Small intestine (tissue), 7 donors: ENCODE results near the gene QSER1. TPM values are rescaled to one million over a fixed set of nuclear protein-coding genes. Genes with fewer than 3 reads are reported as not detected.

Experiments
- DNase-seq, 2 donors: peaks; one replicate each; pipeline versions ENCODE4 v3.0.0 to v3.0.0-alpha.2; 2013
- FAIRE-seq: peaks from 2 replicates; lab custom pipeline; 2012; peaks lifted over from hg19 to GRCh38; lab: Jason Lieb, UNC
- H3K27ac ChIP-seq, 3 donors: one replicate each; pipeline ENCODE4 v1.5.1; 2013; ENCODE audit warnings: low read length in 2 of 3, mild to moderate bottlenecking in 2 of 3, control low read depth in 1 of 3, inconsistent platforms in 1 of 3, low read depth in 1 of 3, moderate library complexity in 1 of 3
- H3K27me3 ChIP-seq, 3 donors: one replicate each; pipeline ENCODE4 v1.6.1; 2013; ENCODE audit warnings: low read length in 3 of 3, inconsistent platforms in 1 of 3; ENCODE audit not compliant: control insufficient read depth in 3 of 3, insufficient read depth in 3 of 3
- H3K36me3 ChIP-seq, 3 donors: one replicate each; pipeline ENCODE4 v1.6.1; 2013; ENCODE audit warnings: low read length in 3 of 3, inconsistent platforms in 1 of 3, low read depth in 1 of 3, mild to moderate bottlenecking in 1 of 3, moderate library complexity in 1 of 3; ENCODE audit not compliant: control insufficient read depth in 3 of 3, insufficient read depth in 2 of 3
- H3K4me1 ChIP-seq, 3 donors: one replicate each; pipeline ENCODE4 v1.6.1; 2013; ENCODE audit warnings: low read length in 2 of 3, inconsistent platforms in 1 of 3, low read depth in 1 of 3, mild to moderate bottlenecking in 1 of 3, moderate library complexity in 1 of 3; ENCODE audit not compliant: control insufficient read depth in 3 of 3, insufficient read depth in 2 of 3
- H3K4me3 ChIP-seq, 3 donors: one replicate each; pipeline ENCODE4 v1.5.1; 2013; ENCODE audit warnings: low read length in 3 of 3, control low read depth in 1 of 3, inconsistent platforms in 1 of 3, low read depth in 1 of 3, mild to moderate bottlenecking in 1 of 3, moderate library complexity in 1 of 3
- H3K9me3 ChIP-seq, 2 donors: one replicate each; pipeline ENCODE4 v1.6.1; 2013; ENCODE audit warnings: low read depth in 1 of 2, low read length in 1 of 2; ENCODE audit not compliant: control insufficient read depth in 2 of 2, insufficient read depth in 1 of 2
- WGBS, 3 donors: extraction: QIAGEN DNeasy Blood & Tissue Kit; methylation state at CpG; one replicate each; pipeline ENCODE4 v1.1.7; 2013; 5-methylcytosine and 5-hydroxymethylcytosine counted together
- polyA plus RNA-seq, 4 donors: library from polyadenylated mRNA; stranded (reverse) in 3 of 4; unstranded in 1 of 4; fragments of 200-250 nt in 3 of 4; fragments of 120-200 nt in 1 of 4; gene quantifications; one replicate each; pipeline versions ENCODE4 v1.2.1 to v1.2.3, GENCODE V29; 2013
- donor health status: healthy with polysubstance abuse.
- donor health status: control.
- donor health status: control.
- donor health status: Bipolar disorder and iron deficiency.
- donor health status: healthy.

The QSER1 gene
- polyA plus RNA-seq, 4 donors = 1.4 to 20.5 (median 3.2) TPM

DNA sequence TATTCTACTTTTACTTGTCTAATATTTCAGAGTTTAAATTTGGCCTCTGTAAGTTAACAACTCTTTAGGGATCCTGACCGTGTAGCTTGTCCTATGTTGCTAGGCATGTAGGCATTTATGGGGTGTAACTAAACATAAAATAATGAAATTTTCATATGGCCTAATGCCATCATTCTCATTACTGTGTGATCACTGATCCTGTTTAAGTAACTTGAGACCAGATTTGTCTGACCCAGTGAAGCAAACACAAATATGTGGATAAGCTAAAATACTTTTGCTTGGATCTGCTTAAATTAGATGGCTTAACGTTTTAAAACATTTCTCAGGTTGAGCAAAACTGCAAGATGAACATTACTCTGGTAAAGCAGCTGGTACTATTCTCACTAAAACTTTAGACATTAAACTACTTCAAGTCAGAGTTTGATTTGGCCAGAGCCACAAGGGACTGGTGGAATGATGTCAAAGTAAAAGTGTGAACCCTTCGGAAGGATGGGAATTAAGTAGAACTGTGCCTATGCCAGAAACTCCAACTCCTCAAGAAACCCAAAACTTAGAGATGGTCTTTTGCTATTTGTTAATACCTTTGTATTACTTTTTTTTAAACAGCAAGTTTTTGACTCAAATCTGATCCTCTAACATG lies 12.5 kb downstream of the QSER1 start:
- no peaks in the 10 kb centered on the region for H3K4me1 ChIP-seq
- H3K4me3 ChIP-seq = no peak overlapping the region
- FAIRE-seq (no peak), DNase-seq (no peak)
- no peaks in the 10 kb centered on the region for H3K27me3 ChIP-seq
- WGBS, 3 donors = 56 to 78% (median 67%) methylated on average over 3 of the region's 3 CpGs
- peaks cover 0 to 4% (median 0%) of the 10 kb centered on the region in 3 donors for H3K36me3 ChIP-seq
- no peak overlapping the region for H3K27ac ChIP-seq
- no peaks in the 10 kb centered on the region for H3K9me3 ChIP-seq

GRCh38 chr11:32908619-32909018 lies 16.0 kb downstream of the QSER1 start:
- no peaks in the 10 kb centered on the region for H3K9me3 ChIP-seq
- H3K27ac ChIP-seq = no peak overlapping the region
- no peaks in the 10 kb centered on the region for H3K27me3 ChIP-seq
- H3K36me3 ChIP-seq = peaks cover 0 to 4% (median 0%) of the 10 kb centered on the region in 3 donors
- WGBS, 3 donors = 97 to 98% (median 98%) methylated on average over 6 of the region's 6 CpGs
- no peak for DNase-seq
- no peak overlapping the region for H3K4me3 ChIP-seq
- no peaks in the 10 kb centered on the region for H3K4me1 ChIP-seq
- FAIRE-seq = no peak

- no peaks in the 10 kb centered on the region for H3K4me1 ChIP-seq
- H3K27me3 ChIP-seq = no peaks in the 10 kb centered on the region
- DNase-seq = no peak
- H3K36me3 ChIP-seq = peaks cover 0 to 6% (median 0%) of the 10 kb centered on the region in 3 donors
- no peak for FAIRE-seq
- H3K4me3 ChIP-seq = no peak overlapping the region
- 92 to 95% (median 93%) methylated on average over 3 of the region's 3 CpGs for WGBS, 3 donors
- H3K9me3 ChIP-seq = no peaks in the 10 kb centered on the region
- H3K27ac ChIP-seq = no peak overlapping the region
Observed at GRCh38 chr11:32911413-32911812, 18.8 kb downstream of the QSER1 start.

DNA sequence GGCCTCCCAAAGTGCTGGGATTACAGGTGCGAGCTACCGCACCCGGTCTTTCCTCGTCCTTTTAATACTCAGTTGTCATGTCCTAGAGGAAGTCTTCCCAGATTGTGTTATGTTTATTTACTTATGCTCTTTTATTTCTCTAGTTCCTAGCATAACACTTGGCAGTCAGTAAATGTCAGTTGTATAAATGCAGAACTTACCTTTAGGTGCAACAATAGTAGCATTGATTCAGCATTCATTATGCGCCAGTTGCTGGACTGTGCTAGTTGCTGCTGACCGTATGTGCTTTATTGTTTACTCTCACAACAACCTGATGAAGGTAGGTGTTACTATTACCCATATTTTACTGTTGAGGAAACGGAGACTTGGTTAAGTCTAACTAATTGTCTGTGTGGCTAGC lies 20.8 kb downstream of the QSER1 start:
- FAIRE-seq (no peak), DNase-seq (no peak)
- H3K27me3 ChIP-seq = no peaks in the 10 kb centered on the region
- no peaks in the 10 kb centered on the region for H3K4me1 ChIP-seq
- H3K4me3 ChIP-seq = no peak overlapping the region
- peaks cover 0 to 6% (median 0%) of the 10 kb centered on the region in 3 donors for H3K36me3 ChIP-seq
- WGBS, 3 donors = 92 to 93% (median 92%) methylated on average over 7 of the region's 7 CpGs
- H3K27ac ChIP-seq = no peak overlapping the region
- no peaks in the 10 kb centered on the region for H3K9me3 ChIP-seq

DNA sequence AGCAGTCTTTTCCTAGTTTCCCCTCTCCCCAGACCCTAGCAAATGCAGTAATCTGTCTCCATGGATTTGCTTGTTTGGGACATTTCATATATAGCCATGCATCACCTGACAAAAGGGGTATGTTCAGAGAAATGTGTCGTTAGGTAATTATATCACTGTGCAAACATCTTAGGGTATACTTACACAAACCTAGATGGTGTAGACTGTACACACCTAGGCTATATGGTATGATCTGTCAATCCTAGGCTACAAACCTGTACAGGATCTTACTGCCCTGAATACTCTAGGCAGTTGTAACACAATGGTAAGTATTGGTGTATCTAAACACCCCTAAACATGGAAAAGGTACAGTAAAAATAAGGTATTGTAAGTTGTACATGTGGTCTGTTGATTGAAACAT lies 23.8 kb downstream of the QSER1 start:
- no peak overlapping the region for H3K27ac ChIP-seq
- H3K4me1 ChIP-seq = peaks cover 0 to 5% (median 0%) of the 10 kb centered on the region in 3 donors
- no peak for FAIRE-seq
- WGBS, 3 donors = 67 to 83% (median 75%) methylated on average over 1 of the region's 1 CpG
- no peak overlapping the region for H3K4me3 ChIP-seq
- peaks cover 0 to 6% (median 0%) of the 10 kb centered on the region in 3 donors for H3K36me3 ChIP-seq
- no peaks in the 10 kb centered on the region for H3K9me3 ChIP-seq
- no peaks in the 10 kb centered on the region for H3K27me3 ChIP-seq
- DNase-seq = no peak

DNA sequence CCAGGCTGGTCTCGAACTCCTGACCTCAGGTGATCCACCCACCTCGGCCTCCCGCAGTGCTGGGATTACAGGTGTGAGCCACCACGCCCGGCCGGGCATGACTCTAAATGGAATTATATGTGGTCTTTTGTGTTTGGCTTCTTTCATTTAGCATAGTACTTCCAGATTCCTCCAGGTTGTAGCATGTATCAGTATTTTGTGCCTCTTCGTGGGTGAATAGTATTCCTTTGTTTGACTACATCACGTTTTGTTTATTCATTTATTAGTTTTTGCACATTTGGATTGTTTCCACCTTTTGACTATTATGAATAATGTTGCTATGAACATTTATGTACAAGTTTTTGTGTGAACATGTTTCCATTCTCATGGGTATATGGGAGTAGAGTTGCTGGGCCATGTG lies 24.4 kb downstream of the QSER1 start:
- FAIRE-seq = no peak

GRCh38 chr11:32918427-32918826 lies 25.8 kb downstream of the QSER1 start:
- FAIRE-seq = no peak
- H3K9me3 ChIP-seq = no peaks in the 10 kb centered on the region
- no peak overlapping the region for H3K27ac ChIP-seq
- H3K36me3 ChIP-seq = peaks cover 0 to 2% (median 0%) of the 10 kb centered on the region in 3 donors
- H3K4me3 ChIP-seq = no peak overlapping the region
- 82 to 85% (median 82%) methylated on average over 1 of the region's 1 CpG for WGBS, 3 donors
- H3K27me3 ChIP-seq = no peaks in the 10 kb centered on the region
- peaks cover 0 to 5% (median 0%) of the 10 kb centered on the region in 3 donors for H3K4me1 ChIP-seq
- DNase-seq = no peak

More for the DNA sequence above, 24.4 kb downstream of the QSER1 start:
- Histone ChIP-seq H3K4me1 (peaks cover 0 to 5% (median 0%) of the 10 kb centered on the region in 3 donors), H3K27ac (no peak overlapping the region), H3K27me3 (no peaks in the 10 kb centered on the region), H3K36me3 (peaks cover 0 to 6% (median 0%) of the 10 kb centered on the region in 3 donors), H3K9me3 (no peaks in the 10 kb centered on the region), H3K4me3 (no peak overlapping the region)
- WGBS, 3 donors = 94 to 96% (median 94%) methylated on average over 8 of the region's 8 CpGs
- DNase-seq = no peak

DNA sequence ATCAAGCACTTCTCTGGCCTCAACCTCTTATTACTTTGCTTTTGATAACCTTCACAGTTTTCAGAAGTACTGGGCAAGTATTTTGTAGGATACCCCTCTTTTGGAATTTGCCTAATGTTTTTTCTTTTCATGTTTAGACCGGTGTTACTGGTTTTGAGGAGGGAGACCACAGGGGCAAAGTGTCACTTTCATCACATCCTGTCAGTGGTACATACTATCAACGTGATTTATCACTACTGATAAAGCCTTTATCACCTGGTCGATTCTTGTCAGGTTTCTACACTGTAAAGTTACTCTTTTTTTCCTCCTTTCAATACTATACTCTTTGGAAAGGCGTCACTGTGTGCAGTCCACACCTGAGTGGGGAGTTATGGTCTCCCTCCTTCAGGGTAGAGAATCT lies 26.7 kb downstream of the QSER1 start:
- peaks cover 0 to 5% (median 0%) of the 10 kb centered on the region in 3 donors for H3K4me1 ChIP-seq
- no peaks in the 10 kb centered on the region for H3K9me3 ChIP-seq
- DNase-seq = no peak
- H3K4me3 ChIP-seq = no peak overlapping the region
- no peaks in the 10 kb centered on the region for H3K27me3 ChIP-seq
- no peak for FAIRE-seq
- H3K27ac ChIP-seq = no peak overlapping the region
- 23 to 36% (median 23%) methylated on average over 4 of the region's 4 CpGs for WGBS, 3 donors
- H3K36me3 ChIP-seq = peaks cover 0 to 2% (median 0%) of the 10 kb centered on the region in 3 donors

DNA sequence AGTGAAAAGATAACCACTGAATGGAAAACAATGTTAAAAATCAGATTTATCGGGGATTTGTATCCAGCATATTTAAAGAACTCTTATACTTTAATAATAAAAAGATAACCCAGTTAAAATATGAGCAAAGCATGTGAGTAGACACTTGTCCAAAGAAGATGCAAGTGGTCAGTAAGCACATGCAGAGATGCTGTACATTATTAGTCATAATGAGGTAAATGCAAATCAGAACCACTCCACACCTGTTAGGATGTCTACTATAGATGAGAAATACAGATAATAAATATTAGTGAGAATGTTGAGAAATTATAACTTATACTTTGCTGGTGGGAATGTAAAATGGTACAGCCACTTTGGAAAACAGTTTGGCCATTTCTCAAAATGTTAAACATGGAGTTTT lies 28.0 kb downstream of the QSER1 start:
- H3K27ac ChIP-seq = no peak overlapping the region
- H3K27me3 ChIP-seq = no peaks in the 10 kb centered on the region
- FAIRE-seq (no peak), DNase-seq (no peak)
- no peaks in the 10 kb centered on the region for H3K36me3 ChIP-seq
- H3K9me3 ChIP-seq = no peaks in the 10 kb centered on the region
- 100% methylated on average over 1 of the region's 1 CpG for WGBS, 3 donors
- H3K4me3 ChIP-seq = no peak overlapping the region
- peaks cover 0 to 5% (median 0%) of the 10 kb centered on the region in 3 donors for H3K4me1 ChIP-seq
